8988T (cell line): ENCODE results near the gene RERE.
A peak's percentile ranks its signal among the peaks of the same experiment; 100 is the strongest.
"Not testable (repeated sequence)": the region's sequence is repeated elsewhere in the genome, so short reads cannot be mapped to it uniquely, and the experiment has no call there.

ENCODE experiments used
- DNase-seq: peaks from one replicate; pipeline ENCODE4 v3.0.0; 2011

RERE gene

DNA sequence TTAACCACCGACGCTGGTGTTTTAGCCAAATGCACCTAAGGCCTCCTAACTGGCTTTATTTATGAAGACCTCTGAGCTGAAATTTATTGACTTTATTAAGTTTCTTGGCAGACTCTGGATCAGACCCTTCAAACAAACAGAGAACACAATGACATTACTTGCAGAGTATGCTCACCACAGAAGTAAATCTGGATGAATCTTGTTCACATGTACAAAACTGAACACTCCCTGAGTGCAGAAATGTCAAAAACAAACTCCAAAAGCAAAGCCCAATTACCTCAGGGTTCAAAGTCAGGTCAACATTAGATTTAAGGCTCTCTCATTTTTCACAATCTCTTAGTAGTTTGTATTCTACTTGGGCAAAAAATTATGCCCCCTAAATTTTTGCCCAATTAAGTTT is 280.9 kb downstream of the RERE start:
- DNase-seq: no peak

DNA sequence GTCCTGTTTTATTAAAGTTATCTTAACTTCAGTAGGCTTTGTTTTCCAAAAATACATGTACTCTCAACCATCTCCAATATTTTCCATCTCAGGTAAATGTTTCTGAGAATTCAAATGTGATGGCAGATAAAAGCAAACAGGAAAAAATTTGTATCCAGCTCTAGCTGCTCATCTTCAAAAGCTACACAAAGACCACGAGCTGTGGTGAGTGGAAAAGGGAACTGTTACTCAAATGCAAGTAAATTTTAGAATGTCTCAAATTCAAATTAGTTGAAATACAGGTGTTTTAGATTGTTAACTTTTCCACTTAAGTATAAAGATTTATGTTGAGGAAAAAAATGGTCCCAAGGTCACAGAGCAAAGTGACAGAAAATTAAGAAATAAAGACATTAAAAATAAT is 283.5 kb downstream of the RERE start:
- DNase-seq: no peak

DNA sequence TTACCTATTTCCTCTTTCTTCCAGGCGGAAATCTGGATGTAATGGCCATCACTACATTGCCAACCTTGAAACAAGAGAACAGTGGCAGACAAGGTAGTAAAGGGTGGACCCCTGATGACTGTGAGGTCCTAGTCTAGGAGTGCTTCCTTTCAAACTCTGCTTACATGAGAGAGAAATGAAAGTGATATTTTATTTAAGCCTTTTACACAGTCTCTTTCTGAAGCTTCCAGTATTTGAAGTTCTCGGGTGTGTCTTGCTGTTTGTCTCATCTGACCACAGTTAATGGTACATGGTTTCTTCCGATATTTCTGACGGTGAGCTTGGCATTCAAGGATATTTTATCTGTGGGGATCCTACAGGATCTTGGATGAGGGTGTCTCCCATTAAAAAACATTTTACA is 284.3 kb downstream of the RERE start:
- no peak for DNase-seq

DNA sequence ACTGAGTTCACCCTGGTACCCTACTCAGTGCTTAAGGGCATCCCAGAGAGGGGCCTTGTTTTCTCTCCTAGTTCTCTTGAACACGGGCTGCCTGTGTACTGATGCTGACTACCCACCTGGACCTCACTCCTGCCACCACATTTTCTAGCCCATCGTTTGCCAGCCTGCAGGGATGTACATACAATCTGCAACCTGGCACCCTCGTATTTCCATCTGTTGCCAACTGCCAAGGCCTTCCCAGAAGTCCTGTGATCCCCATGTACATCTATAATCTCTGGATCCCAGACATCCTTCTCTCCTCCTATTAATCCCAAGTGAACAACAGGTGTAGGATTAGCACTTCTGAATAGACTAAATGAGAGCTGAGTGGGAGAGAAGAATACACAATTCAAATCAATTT is 287.5 kb downstream of the RERE start:
- DNase-seq: no peak

DNA sequence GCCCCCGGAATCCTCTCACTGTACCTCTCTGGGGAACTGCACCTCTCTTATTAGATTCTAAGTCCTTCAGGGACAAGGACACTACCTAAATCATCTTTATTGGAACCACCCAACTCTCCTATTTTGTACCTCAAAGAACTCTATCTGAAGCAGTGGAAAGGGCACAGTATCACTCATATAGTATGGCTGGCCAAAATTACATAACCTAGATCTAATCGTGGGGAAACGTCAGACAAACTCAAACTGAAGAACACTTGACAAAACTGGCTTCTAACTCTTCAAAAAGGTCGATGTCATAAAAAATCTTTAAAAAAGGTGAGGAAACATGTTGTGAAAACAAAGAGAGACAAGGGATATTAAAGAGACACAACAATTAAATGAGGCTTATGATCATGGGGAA is 289.5 kb downstream of the RERE start:
- no peak for DNase-seq

DNA sequence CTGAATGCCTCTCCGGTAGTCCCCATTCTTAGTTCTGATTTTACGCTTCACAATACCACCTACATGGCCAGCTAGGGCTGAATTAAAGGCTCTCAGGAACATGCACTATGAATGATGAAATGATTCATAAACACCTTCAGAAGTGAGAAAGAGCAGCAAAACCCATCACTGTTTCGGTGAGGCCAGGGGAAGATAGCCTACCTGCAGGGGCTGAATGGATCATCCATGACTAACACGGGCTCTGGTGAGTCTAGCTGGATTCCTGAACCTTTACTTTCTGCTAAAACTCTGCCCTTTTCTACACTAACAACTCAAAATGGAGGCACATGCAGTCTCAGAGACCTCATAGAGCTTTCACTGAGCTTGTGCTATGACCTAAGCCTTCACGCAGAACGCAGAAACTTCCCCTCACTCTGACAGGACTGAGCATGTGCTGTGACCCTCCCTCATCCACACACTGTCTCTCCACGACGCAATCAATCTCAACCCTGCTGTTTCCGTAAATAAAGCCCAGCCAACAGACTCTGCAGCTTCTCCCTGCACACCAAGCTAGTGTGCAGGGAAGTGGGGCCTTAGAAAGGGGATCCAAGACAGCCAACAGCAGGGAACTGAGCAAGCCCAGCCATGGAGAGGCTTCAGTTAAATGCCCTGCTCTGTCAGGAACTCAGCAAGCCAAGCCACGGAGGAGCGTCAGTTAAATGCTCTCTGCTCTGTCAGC is 291.7 kb downstream of the RERE start:
- DNase-seq: peak; percentile 37

DNA sequence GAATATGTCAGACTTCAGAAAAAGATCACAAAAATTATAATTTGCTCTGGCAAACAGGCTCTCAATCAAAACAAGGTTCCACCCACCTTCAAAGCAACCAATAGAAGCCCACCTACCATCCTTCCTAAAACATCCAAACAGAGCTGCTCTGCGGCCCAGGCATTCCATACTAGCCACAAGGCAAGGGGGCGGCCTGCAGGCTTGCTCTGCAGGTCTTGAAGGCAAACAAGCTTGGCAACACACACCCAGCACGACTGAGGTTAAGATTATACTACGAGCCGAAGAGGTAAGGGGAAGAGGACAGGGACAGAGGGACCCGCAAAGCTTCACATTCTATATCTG is 292.3 kb downstream of the RERE start:
- no peak for DNase-seq

DNA sequence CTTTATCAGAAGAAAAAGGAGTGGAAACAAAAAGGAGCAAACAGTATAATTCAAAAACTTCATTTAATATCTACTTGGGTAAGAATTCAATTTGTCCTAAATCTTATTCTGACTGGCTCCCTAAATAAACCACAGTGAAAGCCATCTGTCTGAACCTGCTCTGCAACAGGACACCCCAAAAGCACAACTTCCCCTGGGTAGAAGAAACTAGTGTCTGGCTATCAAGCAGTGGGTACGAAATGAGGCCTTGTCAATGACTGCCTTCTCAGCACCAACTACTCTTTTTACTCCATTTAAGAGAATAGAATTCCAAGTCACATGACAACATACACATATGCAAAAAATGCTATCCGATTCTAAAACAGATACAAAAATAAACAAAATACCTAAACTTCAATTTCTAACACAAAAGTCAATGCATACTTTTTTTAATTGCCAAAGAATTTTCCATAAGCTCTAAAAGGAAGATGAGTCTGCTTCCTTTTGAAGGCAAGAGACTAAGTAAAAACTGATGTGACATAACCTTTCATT is 292.7 kb downstream of the RERE start:
- DNase-seq: no peak

DNA sequence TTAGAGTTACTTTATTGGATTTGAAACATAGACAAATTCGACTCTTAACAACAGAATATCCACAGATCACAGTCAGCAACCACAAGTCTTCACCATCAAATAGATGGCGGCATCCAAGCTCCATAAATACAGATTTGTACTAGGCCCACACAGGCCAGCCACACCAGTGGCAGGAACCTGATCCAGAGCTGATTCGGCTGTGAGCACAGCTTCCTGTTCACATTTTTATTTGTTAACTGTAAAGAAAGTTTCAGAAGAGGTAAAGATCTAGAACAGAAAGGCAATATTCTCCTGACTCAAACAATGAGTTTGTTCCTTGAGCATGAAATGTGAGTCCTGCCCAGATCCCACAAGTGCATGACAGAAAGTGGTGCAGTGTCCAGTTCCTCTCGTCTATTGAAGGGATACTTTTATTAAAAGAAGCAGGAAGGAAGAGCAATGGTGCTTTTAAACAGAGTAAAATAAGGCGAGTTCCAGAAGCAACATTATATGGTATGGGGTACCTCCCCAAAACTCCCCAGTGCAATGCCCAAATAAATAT is 293.7 kb downstream of the RERE start:
- DNase-seq: no peak

DNA sequence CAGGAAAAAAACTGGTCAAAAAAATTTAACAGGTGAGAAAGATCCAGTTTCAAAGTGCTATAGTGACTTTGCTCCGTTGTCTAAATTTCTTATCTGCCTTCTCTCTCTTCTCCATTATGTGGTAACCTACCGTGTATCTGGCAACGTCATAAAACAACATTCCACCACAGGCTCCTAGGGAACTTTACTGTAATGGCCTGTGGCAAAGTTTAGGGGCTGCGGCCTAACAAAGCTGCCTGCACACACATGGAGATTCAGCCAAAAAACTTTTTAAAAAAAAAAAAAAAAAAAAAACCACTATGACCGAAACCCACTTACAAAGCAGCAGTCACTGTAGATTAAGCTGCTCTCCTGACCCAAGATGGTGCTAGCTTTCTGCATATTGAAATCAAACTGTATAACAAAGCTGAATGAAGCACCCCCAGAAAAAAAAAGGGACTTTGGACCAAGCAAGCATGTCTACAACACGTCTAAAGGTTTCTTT is 296.9 kb downstream of the RERE start:
- DNase-seq: no peak

DNA sequence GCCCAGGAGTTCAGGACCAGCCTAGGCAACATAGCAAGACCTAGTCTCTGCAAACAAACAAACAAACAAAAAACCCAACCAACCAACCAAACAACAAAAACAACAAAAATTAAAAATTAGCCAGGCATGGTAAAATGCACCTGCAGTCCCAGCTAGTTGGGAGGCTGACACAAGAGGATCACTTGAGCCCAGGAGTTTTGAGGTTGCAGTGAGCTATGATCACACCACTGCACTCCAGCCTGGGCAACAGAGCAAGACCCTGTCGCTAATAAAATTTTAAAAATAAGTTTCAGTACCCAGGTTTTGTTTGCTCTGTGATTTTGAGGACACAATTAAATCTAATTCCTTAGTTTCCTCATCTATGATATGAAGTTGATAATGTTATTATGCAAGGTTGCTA is 298.3 kb downstream of the RERE start:
- DNase-seq: no peak

DNA sequence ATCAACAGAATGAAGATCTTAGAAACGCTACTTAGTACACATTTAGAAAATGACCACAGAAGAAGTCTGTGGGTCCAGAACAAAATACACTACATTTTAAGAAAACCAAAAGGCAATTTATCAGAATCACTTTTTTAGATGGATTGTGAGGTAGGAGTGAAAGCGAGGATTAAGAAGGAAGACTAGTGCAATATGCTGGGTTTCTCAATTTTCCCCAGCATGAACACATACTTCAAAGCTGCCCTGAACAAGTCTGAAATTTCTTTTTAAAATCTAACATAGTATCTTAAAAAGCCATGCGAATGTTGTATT is 299.0 kb downstream of the RERE start:
- no peak for DNase-seq

DNA sequence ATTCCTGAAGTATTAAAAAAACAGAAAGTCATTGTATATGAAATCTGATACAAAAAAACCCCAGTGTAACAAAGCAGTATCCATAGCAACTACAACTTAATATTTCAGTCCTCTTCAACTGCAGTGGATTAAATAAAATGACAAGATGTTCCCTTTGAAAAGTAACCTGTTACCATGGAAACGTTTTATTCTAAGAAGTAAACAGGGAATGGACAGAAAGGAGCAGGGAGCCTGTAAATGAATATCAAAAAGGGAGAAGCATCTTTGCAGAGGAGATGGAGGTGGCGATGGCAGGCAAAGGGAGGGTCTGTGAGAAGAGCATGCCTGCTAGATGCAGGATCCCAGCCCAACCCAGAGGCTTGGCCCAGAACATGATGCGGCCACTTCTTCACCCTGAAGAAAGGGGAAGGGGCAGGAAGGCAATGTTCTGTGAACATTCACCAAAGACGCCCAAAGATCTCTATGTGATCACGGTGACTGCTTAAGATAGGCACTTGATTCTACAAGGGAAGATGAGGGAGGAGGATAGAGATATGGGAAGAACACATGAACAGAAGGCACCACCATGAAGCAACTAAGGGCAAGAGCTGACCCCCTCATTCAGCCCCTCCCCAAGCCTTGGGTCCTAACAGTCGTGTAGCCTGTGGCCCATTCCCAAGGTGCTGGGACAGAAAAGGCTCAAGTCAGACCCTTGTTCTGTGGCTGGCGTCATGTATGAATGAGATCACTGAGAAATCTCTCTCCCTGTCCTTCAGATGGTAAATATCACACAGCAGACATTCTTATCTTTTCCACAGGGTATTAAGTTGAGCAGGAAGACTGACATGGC is 299.6 kb downstream of the RERE start:
- DNase-seq: no peak

DNA sequence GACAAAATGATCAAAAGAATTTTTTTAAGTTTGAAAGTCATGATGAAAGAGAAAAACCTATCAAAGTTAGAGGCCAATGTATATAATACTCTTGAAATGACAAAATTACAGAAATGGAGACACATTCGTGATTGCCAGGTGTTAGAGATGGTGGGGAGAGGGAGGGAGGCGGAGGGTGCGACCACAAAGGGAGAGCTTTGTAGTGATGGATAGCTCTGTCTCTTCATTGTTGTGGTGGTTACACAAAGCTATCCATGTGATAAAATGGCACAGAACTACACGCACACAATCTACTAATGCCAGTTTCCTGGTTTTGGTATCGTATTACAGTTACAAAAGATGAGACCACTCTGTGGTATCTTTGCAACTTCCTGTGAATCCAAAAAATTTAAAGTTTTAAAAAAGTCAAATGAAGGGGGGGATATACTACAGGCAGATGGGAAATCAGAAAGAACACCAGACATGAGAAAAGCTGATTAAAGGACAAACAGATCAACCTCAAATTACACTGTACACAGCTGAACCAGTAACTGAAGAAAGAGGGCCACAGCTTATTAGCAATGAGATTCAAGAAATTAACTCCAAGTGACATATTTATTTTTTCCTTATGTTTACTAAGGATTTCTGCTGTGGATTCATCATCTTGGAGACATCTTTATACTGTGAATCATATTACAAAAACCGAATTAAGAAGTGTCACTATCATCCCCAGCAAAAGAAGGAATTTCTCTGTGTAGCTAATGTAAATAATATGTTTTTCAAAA is 300.5 kb downstream of the RERE start:
- DNase-seq: no peak

DNA sequence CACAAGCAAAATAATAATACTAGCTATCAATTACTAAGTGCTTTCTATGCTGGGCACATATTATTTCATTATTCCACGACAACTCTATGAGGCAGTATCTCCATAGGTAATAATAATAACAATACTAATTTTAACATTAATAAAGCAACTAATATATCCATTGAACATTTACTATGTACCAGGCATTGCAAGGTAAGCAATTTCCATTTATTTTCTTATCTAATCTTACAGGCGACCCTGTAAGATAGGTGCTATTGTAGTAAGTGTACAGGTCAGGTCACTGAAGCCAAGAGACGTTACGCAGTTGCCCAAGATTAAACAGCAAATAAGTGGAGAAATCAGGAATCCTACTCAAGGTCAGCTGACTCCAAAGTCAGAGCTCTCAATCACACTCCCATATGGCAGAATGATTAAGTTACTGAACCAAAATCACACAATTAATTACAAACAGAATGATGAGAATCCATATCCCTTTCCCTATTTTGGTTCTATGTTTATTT is 301.1 kb downstream of the RERE start:
- DNase-seq: no peak

DNA sequence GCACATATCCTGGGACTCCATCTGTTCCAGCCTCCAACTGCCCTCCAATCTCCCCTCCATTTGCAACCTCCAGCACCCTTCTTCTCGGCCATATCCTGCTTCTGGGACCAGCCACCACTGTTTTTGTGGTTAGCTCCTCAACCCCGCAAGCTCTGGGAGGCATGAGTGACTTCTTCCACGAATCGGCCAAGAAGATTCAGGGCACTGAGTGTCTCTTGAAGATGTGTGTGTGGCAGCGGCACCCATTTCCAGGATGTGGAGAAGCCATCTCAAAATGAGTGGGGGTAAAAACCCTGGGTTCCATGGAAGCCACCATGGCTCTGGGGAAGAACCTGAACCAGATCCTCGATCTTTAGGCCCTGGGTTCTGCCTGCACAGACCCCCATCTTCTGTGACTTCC is 304.9 kb downstream of the RERE start:
- DNase-seq: no peak

DNA sequence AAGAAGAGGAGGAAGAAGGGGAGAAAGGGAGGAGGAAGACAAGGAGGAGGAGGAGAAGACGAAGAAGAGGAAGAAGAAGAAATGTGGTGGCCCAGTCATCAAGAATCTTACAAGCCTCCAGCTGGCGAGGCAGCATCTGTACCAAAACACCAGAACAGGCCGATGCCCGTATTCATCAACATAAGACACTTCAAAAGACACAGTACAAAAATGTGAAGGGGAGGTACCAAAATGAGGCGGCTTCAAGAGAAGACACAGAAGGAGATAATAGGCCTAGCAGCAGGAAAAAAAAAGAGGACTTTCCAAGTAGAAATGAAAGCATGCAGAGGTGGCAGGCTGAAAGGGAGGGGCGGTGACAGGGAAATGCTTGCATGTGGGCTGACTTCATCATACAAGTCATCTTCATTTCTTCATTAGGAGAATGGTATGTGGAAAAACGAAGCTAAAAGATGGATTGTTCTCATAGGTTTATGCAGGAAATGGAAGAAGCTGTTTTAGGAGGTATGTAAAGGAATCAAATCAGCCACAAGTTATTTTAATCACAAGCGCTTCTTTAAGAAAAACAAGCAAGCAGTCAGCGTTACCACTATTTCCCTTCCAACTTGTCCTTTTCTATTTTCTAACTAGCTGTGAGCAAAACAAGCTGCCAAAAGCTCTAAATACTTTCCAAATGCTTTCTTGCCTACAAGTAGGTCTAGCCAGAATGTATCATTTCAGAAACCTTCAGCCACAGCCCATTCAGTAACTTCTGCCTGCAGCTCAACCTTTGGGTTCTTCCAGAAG is 307.2 kb downstream of the RERE start:
- no peak for DNase-seq

DNA sequence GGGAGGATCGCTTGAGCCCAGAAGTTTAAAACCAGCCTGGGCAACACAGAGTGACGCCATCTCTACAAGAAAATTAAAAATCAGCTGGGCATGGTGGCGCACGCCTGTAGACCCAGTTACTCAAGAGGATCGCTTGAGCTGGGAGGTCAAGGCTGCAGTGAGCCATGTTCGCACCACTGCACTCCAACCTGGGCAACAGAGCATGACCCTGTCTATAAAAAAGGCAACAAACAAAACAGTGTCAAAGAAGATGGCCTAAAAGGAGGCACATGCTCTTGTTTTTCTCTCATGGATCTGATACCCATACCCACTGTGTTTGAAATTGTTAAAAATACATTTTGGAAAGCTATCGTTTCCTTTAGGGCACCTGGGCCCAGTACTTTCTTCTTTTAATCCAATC is 307.9 kb downstream of the RERE start:
- no peak for DNase-seq

DNA sequence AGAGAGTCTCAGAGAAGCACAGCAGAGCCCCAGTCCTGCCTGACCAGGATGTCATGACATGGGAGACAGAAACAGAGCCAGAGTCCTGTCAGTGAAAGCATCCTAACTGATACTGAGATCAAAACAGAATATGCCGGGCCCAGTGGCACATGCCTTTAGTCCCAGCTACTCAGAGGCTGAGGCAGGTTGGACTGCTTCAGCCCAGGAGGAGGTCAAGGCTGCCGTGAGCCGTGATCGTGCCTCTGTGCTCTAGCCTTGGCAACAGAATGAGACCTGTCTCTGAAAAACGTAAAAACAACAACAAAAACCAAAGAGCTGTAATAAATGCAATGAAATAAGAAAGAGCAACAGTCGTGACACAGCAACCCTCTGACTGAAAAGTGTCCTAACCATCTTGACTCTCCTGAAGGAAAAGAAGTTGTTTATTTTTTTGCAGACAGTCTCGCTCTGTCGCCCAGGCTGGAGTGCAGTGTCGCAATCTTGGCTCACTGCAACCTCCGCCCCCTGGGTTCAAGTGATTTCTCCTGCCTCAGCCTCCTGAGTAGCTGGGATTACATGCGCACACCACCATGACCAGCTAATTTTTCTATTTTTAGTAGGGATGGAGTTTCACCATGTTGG is 310.3 kb downstream of the RERE start:
- no peak for DNase-seq

DNA sequence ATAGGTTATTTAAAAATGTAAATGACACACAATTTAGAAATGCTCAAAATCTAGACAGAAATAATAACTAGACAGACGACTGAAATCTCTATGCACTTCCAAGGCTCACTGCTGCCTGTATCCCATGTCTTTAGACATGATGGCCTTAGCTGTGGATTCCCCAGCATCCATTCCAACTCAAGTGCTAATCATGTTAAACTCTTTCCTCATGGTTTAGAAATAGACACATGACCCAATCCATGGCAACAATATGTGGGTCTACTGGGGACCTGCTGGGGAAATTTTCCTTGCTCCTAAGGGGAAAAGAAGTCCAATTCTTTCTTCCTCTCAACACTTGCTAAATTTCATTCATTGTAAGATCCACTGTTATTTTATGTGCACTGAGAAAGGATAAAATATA is 311.0 kb downstream of the RERE start:
- DNase-seq: no peak

DNA sequence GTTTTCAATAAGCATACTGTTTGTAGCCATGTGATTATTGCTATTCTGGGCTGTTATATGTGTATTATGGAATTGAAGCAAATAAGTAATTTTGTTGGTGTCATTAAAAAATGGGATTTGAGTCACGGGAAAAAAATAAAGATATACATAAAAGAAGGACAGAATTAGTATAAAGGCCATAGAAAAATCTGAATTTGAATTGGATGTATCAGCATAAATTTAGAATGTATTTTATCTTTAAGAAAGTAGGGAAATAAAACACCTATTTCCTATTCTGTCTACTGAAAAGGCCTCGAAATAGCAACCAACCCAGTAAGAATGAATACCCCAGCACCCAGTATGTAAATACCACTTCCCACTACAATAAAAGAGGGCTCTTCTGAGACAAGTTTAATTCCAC is 313.6 kb downstream of the RERE start:
- DNase-seq: no peak

DNA sequence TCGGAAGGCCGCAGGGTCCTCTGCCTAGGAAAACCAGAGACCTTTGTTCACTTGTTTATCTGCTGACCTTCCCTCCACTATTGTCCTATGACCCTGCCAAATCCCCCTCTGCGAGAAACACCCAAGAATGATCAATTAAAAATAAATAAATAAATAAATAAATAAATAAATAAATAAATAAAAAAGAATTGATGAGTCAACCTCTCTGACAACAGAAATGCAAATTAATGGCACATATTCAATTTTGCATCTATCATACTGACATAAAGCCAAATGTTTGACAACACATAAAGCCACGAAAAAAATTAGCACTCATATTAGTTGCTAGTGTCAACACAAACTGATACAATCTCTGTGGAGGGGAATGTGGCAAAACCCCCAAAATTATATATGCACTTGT is 314.5 kb downstream of the RERE start:
- DNase-seq: not testable (repeated sequence)
